HG03558 (cell line): ENCODE results near the gene SECTM1.
"Not testable (repeated sequence)": the region's sequence is repeated elsewhere in the genome, so short reads cannot be mapped to it uniquely, and the experiment has no call there.

Experiments
- ATAC-seq: cut with Tn5 transposase; IDR thresholded peaks from one replicate; pipeline ENCODE4 v1.9.1; 2021; ENCODE audit warnings: moderate number of reproducible peaks; ENCODE audit not compliant: unreplicated experiment; ENCODE audit errors: extremely low read depth

Gene SECTM1

DNA sequence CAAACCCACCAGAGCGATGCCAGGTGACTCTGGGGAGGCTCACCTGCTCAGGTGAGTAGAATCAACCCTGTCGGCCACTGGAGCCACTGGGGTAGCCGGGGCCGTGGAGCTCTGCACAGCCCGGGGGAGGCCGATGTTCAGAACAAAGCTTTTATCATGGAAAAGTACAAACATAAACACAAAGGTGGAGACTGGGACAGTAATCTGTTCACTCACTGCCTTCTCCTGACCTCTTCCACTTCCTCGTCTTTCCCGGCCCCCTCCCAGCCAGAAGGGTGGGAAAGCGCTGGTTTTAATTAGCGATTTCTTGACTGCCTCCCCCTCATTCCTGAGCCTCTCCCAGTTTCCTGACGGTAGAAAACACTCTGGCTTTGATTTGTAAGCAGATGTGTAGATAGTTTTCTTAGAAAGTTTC lies 15.7 kb upstream of the SECTM1 start:
- no peak for ATAC-seq

- ATAC-seq = no peak
These were observed 15.3 kb upstream of the SECTM1 start for GRCh38 chr17:82348866-82349265.

- ATAC-seq = no peak
These were observed 14.9 kb upstream of the SECTM1 start for GRCh38 chr17:82348434-82348833.

- ATAC-seq = not testable (repeated sequence)
These were observed 14.4 kb upstream of the SECTM1 start for GRCh38 chr17:82347994-82348393.

DNA sequence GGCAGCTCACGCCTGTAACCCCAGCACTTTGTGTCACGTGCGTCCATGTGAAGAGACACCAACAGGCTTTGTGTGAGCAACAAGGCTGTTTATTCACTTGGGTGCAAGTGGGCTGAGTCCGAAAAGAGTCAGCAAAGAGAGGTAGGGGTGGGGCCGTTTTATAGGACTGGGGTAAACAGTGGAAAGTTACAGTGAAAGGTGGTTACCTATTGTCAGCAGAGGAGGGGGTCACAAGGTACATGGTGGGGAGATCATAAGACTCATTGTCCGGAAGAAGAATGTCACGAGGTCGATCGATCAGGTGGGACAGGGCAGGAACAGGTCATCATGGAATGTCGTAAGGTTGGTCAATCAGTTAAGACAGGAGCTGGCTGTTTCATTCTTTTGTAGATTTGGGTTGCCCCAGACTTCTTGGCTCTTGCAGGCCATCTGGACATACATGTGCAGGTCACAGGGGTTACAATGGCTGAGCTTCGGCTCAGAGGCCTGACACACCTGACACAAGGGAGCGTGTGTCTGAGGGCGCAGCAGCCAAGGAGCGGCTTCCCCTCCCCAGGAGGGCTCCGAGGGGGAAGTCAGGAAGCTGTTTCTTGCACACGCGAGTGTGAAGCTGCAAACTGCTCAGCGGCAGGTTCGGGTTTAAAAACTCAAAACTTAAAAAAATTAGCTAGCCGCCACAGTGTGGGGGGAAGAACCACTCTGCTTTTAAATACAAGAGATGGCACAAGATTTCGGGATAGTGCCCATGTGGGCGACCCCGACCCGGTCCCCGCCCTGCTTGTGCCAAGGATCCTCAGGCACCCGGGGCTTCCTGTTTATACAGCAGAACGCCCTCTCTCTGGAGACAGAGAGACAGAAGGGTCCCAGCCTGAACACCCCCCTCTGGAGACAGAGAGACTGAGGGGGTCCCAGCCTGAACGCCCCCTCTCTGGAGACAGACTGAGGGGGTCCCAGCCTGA lies 13.1 kb upstream of the SECTM1 start:
- no peak for ATAC-seq

- no peak for ATAC-seq
These were observed 11.8 kb upstream of the SECTM1 start for GRCh38 chr17:82345151-82345976.

- ATAC-seq = no peak
These were observed 10.8 kb upstream of the SECTM1 start for GRCh38 chr17:82344175-82344907.

- ATAC-seq = no peak
These were observed 10.0 kb upstream of the SECTM1 start for GRCh38 chr17:82343560-82343959.

DNA sequence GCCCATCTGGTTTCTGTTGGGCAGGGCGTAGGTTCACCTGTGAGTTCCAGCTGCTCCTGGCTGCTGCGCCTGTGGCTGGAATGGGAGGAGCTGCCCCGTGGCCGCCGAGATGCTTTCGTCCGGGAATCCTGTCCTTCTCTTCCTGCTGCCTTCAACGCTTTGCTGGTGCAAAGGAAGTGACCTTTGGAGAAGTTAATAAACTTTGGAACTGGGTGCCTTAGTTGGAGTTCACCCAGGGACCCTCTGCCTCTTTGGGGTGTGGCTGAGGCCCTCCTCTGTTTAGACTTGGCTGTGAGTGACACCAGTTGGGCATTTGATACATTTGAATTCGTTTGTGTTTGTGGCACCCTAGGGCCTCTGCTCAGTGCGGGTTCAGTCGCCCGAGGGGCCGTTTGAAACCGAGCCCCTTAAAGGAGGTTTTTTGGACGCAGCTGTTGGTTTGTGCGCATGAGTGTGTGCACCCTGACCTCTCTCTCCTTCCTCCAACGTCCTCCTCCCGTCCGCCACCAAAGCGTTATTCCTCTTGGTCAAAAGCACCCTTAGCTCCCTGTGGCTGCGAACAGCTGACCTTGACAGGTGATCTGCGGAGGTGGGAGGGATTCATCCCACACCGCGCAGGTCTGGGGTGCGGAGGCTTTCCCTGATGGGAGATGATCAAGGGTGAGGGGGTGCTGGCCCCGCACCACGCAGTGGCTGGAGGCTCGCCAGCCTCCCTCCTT lies 9.0 kb upstream of the SECTM1 start:
- no peak for ATAC-seq

- ATAC-seq = no peak
These were observed 6.3 kb upstream of the SECTM1 start for GRCh38 chr17:82339634-82340580.

DNA sequence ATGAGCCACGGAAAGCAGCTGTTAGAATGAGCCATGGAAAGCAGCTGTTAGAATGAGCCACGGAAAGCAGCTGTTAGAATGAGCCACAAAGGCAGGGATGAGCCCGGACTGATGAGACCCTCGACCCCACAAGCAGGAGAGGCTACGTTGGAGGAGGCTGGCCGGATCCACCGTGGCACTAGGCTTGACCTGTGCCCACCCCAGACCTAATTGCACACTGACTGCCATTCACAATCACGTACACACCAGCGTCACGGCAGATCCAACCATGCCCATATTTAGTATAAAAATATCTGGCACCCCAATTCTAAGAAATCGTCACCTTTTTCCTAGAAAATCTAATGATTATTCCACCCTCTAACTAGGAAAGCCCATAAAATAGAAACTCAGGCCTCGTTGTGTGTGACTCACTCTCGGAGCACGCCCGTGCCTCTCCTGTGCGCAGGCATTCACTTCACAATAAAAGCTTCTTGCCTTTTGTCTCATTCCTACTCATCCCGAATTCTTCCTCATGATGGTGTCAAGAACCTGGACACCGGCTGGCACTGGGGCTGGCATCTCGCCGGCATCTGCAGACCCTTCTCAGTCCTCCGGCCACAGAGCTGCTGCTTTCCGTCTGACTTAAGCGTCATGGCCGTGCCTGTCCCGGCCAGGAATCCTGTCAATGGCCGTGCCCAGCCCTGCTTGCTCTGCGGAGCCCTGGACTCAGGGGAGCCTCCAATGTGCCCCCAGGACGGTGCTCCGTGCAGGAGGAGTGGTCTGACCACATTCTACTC lies 5.5 kb upstream of the SECTM1 start:
- no peak for ATAC-seq

DNA sequence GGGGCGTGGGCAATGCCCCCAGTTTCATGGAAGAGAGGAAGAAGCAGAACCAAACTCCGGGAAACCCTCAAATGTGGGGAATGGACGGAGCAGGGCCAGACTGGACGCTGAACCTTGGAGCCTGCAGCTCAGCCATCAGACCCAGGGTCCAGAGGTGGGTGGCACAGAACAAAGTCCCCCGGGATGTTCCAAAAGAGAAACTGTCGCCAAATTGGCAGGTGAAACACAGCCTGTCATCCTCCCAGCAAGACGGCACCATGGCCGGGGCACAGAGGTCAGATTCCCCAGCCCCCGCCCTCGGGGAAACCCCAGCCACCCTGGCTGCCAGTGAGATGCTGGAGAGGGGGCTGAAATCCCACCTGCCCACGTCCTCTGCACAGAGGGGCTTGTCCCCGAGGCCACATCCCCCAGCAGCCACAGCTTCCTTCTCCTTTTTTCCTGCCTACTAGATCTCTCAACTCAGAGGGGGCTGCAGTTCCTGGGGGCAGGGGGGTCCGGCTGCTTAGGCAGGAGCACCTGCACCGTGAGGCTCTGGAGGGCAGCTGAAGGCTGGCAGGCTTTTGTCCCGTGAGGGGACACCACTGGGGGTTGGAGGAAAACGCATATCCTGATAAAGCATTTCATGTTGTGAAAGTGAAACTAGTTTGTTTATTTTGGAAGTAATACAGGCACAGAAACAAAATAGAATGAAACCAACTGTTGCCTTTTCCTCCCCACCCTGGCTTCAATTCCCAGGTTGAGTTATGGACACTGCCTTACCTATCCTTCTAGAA lies 1.2 kb upstream of the SECTM1 start:
- ATAC-seq = no peak

- ATAC-seq = no peak
These were observed 647 bp upstream of the SECTM1 start for GRCh38 chr17:82334204-82334621.

DNA sequence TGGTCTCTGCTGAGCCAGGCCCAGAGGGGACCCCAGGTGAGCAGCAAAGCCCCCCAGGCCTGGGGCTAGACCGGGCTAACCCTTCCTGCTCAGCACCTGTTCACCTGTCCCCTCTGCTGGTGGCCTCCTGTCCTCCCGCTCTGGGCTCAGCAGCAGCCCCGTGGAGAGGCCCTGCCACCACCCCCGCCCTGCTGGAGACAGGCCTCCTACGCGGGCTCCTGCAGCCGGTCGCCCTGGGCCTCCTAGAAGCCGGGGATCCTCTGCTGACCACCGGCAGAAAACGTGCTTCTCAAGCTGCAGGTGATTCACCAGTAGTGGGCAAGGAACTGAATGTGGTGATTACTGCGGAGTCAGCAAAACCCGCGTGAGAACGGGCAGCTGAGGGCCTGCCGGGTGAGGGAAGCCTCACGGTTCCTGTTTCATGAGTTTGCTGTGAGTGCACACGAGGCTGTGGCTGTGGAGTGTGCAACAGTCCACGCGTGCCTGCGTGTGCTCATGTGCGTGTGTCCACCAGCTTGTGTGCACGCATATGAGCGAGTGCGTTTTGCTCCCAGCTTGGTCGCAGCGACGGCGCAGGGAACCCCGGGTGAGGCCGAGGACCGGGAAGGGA lies 792 bp downstream of the SECTM1 start:
- ATAC-seq = no peak

DNA sequence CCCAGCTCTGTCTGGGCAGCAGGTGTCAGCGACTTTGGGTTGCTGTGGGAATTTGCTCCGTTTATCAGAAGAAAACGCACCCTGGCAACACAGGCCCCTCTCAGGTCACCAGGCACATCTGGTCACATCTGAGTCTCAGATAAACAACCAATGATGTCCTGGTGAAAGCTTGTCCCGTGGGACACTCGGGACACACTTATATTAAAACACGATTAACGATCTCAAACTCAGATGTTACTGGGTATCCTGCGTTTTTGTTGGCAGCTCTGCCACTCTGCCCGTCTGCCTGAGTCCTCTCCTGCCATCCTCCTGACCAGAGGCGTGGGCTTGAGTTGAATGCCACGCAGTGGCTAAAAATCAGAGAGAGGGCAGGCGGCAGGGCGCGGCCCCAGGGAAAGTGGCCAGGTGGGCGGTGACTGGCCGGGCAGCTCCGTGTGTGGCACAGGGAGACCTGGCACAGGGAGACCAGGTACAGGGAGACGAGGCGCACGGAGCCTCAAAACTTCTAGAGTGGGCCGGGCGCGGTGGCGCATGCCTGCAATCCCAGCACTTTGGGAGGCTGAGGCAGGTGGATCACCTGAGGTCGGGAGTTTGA lies 2.1 kb downstream of the SECTM1 start:
- no peak for ATAC-seq
